SK-N-SH (cell line): ENCODE data around the gene SLC24A3. TPM values are rescaled to one million over a fixed set of nuclear protein-coding genes. Genes with fewer than 3 reads are reported as not detected.

Experiments used
- CTCF ChIA-PET: fragments of 300-600, 350-600 bp; formaldehyde crosslinking; extraction: SDS; loops from one replicate; lab custom pipeline; 2021; lab: Yijun Ruan, JAX
- POLR2A ChIA-PET: fragments of 350-600 bp; sonication (Branson Sonifier 250); formaldehyde crosslinking; extraction: SDS; loops from one replicate; lab custom pipeline; 2020; ENCODE audit warnings: antibody characterized with exemption, inconsistent platforms; lab: Yijun Ruan, JAX
- DNase-seq: peaks from one replicate; pipeline ENCODE4 v3.0.0; 2012
- H2AFZ ChIP-seq: fragments of 200-600 bp; sonication (generic); 2 replicates; pipeline ENCODE4 v1.8.1; 2016; ENCODE audit warnings: antibody characterized with exemption, mild to moderate bottlenecking, low read depth
- H3F3A ChIP-seq: fragments of 200-600 bp; sonication (generic); replicated peaks from 2 replicates; pipeline ENCODE3; 2016; ENCODE audit warnings: antibody characterized with exemption, mild to moderate bottlenecking; ENCODE audit not compliant: insufficient read depth
- H3K27ac ChIP-seq, 2 experiments: fragments of 200-500 bp in 1 of 2; fragments of 200-600 bp in 1 of 2; sonication (Bioruptor generic) in 1 of 2; sonication (generic), shearing (Covaris generic) in 1 of 2; 2 replicates each; pipeline versions ENCODE4 v1.5.1 to v1.6.1; 2014 to 2016; ENCODE audit warnings: low read depth in 2 of 2, inconsistent platforms in 1 of 2, low read length in 1 of 2, mild to moderate bottlenecking in 1 of 2, mixed read lengths in 1 of 2
- H3K27me3 ChIP-seq: fragments of 200-600 bp; sonication (generic), shearing (Covaris generic); 2 replicates; pipeline ENCODE4 v1.6.1; 2016; ENCODE audit warnings: mixed run types; ENCODE audit not compliant: insufficient read depth
- H3K36me3 ChIP-seq, 2 experiments: fragments of 200-500 bp in 1 of 2; fragments of 200-600 bp in 1 of 2; sonication (Bioruptor generic) in 1 of 2; sonication (generic) in 1 of 2; replicated peaks in 1 of 2; 2 replicates each; pipeline versions ENCODE3 to v1.5.1; 2014 to 2016; ENCODE audit warnings: low read length in 1 of 2, mild to moderate bottlenecking in 1 of 2; ENCODE audit not compliant: insufficient read depth in 2 of 2, control insufficient read depth in 1 of 2
- H3K4me1 ChIP-seq, 2 experiments: fragments of 200-500 bp in 1 of 2; fragments of 200-600 bp in 1 of 2; sonication (Bioruptor generic) in 1 of 2; sonication (generic), shearing (Covaris generic) in 1 of 2; 2 replicates each; pipeline versions ENCODE4 v1.5.1 to v1.6.1; 2014 to 2016; ENCODE audit warnings: low read depth in 1 of 2, low read length in 1 of 2, mixed run types in 1 of 2; ENCODE audit not compliant: insufficient read depth in 2 of 2, control insufficient read depth in 1 of 2
- H3K4me2 ChIP-seq: fragments of 200-600 bp; sonication (generic), shearing (Covaris generic); 2 replicates; pipeline ENCODE4 v1.6.1; 2017; ENCODE audit warnings: mixed run types
- H3K4me3 ChIP-seq, 2 experiments: fragments of 200-500 bp in 1 of 2; fragments of 200-600 bp in 1 of 2; sonication (Bioruptor generic) in 1 of 2; sonication (generic), shearing (Covaris generic) in 1 of 2; 2 replicates each; pipeline versions ENCODE4 v1.5.1 to v1.8.1; 2014 to 2016; ENCODE audit warnings: low read depth in 2 of 2, inconsistent platforms in 1 of 2, low read length in 1 of 2, mild to moderate bottlenecking in 1 of 2, mixed read lengths in 1 of 2, moderate library complexity in 1 of 2
- H3K79me2 ChIP-seq: fragments of 200-600 bp; sonication (generic); 2 replicates; pipeline ENCODE4 v1.8.1; 2017; ENCODE audit warnings: mild to moderate bottlenecking; ENCODE audit not compliant: insufficient read depth
- H3K9ac ChIP-seq: fragments of 200-600 bp; sonication (generic); 2 replicates; pipeline ENCODE4 v1.6.1; 2017; ENCODE audit warnings: mixed run types
- H3K9me2 ChIP-seq: fragments of 200-600 bp; sonication (generic); 2 replicates; pipeline ENCODE4 v1.6.1; 2017; ENCODE audit warnings: mixed run types
- H3K9me3 ChIP-seq: fragments of 200-600 bp; sonication (generic); 2 replicates; pipeline ENCODE4 v1.6.1; 2017; ENCODE audit warnings: mixed run types, mild to moderate bottlenecking, moderate library complexity
- H4K20me1 ChIP-seq: fragments of 200-600 bp; sonication (generic); 2 replicates; pipeline ENCODE4 v1.6.1; 2017; ENCODE audit warnings: mild to moderate bottlenecking, mixed run types; ENCODE audit not compliant: insufficient read depth
- CHD2 ChIP-seq: fragments of 150-350 bp; IDR thresholded peaks from 2 replicates; pipeline ENCODE4 v1.6.1; 2018; ENCODE audit warnings: low read length; ENCODE audit not compliant: partially characterized antibody
- CTCF ChIP-seq: fragments of 200-600 bp; sonication (generic); IDR thresholded peaks from 2 replicates; pipeline ENCODE4 v1.6.1; 2017; ENCODE audit warnings: antibody characterized with exemption, mild to moderate bottlenecking, moderate library complexity
- FOSL2 ChIP-seq: IDR thresholded peaks from 2 replicates; pipeline ENCODE4 v1.4.0; 2012; ENCODE audit warnings: low read depth, mild to moderate bottlenecking, moderate library complexity, borderline replicate concordance
- FOXJ3 ChIP-seq: sonication (generic); formaldehyde crosslinking; IDR thresholded peaks from 2 replicates; pipeline ENCODE4 v1.5.1; 2020; ENCODE audit warnings: mild to moderate bottlenecking, missing genetic modification reagents
- GABPA ChIP-seq: IDR thresholded peaks from 2 replicates; pipeline ENCODE4 v1.4.0; 2012; ENCODE audit warnings: low read depth, mild to moderate bottlenecking
- IRF3 ChIP-seq: fragments of 150-350 bp; IDR thresholded peaks from 2 replicates; pipeline ENCODE4 v1.6.1; 2016; ENCODE audit warnings: mild to moderate bottlenecking, low read depth, low read length
- MEF2A ChIP-seq: IDR thresholded peaks from 2 replicates; pipeline ENCODE4 v1.4.0; 2012; ENCODE audit warnings: low read depth, borderline replicate concordance
- NRF1 ChIP-seq: IDR thresholded peaks from 2 replicates; pipeline ENCODE4 v1.6.1; 2012; ENCODE audit warnings: low read depth, mild to moderate bottlenecking, low read length
- RFX5 ChIP-seq: IDR thresholded peaks from 2 replicates; pipeline ENCODE4 v1.6.1; 2012; ENCODE audit warnings: mild to moderate bottlenecking, improper control_type of control experiment, low read length
- RXRA ChIP-seq: IDR thresholded peaks from 2 replicates; pipeline ENCODE4 v1.4.0; 2012; ENCODE audit warnings: low read depth, mild to moderate bottlenecking, borderline replicate concordance
- SIN3A ChIP-seq: IDR thresholded peaks from 2 replicates; pipeline ENCODE4 v1.6.1; 2012; ENCODE audit warnings: low read depth, mild to moderate bottlenecking, low read length, moderate library complexity, borderline replicate concordance
- SMC3 ChIP-seq: IDR thresholded peaks from 2 replicates; pipeline ENCODE4 v1.6.1; 2012; ENCODE audit warnings: low read depth, low read length, improper control_type of control experiment
- TCF12 ChIP-seq: IDR thresholded peaks from 2 replicates; pipeline ENCODE4 v1.4.0; 2012
- TEAD4 ChIP-seq: IDR thresholded peaks from 2 replicates; pipeline ENCODE4 v1.4.0; 2012; ENCODE audit warnings: mild to moderate bottlenecking, borderline replicate concordance; ENCODE audit not compliant: insufficient read depth
- YY1 ChIP-seq: IDR thresholded peaks from 2 replicates; pipeline ENCODE4 v1.4.0; 2012; ENCODE audit warnings: low read depth, mild to moderate bottlenecking
- WGBS: methylation state at CpG from one replicate; pipeline ENCODE4 v1.1.6; 2017; ENCODE audit warnings: low lambda C conversion rate; 5-methylcytosine and 5-hydroxymethylcytosine counted together
- polyA plus RNA-seq, 3 experiments: library from polyadenylated mRNA; depleted of rRNA; stranded (reverse); fragments of >200 nt; gene quantifications; 2 replicates each; pipeline ENCODE4 v1.2.3, GENCODE V29; 2012
- TF ChIP-seq, protein P1 (sequence below): IDR thresholded peaks from 2 replicates; pipeline ENCODE4; 2012

SLC24A3 gene
- polyA plus RNA-seq, 1 of the 3 experiments (the other 2 are of a cell fraction): not detected

DNA sequence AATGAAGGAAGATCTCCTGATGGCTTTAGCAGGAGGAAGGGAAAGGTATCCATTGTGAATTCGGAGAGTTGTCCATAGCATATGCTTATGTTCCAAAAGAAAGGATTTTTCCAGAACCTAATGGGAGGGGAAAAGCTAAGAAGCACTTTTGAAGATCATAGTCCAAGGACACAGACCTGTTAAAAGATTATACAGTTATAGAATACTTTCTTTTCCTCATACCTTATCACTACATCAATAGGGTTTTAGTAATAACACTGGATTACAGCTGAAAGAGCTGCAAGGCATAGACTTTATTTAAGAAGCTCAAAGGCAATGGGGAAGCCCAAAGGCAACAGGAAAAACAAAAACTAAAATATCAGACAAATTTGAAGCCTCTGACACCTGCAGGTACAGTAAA is 39.8 kb upstream of the SLC24A3 start (continued):
- TF ChIP-seq CTCF (no peak), TCF12 (no peak)
- TF ChIP-seq, protein P1, sequence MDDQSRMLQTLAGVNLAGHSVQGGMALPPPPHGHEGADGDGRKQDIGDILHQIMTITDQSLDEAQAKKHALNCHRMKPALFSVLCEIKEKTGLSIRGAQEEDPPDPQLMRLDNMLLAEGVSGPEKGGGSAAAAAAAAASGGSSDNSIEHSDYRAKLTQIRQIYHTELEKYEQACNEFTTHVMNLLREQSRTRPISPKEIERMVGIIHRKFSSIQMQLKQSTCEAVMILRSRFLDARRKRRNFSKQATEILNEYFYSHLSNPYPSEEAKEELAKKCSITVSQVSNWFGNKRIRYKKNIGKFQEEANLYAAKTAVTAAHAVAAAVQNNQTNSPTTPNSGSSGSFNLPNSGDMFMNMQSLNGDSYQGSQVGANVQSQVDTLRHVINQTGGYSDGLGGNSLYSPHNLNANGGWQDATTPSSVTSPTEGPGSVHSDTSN: no peak

DNA sequence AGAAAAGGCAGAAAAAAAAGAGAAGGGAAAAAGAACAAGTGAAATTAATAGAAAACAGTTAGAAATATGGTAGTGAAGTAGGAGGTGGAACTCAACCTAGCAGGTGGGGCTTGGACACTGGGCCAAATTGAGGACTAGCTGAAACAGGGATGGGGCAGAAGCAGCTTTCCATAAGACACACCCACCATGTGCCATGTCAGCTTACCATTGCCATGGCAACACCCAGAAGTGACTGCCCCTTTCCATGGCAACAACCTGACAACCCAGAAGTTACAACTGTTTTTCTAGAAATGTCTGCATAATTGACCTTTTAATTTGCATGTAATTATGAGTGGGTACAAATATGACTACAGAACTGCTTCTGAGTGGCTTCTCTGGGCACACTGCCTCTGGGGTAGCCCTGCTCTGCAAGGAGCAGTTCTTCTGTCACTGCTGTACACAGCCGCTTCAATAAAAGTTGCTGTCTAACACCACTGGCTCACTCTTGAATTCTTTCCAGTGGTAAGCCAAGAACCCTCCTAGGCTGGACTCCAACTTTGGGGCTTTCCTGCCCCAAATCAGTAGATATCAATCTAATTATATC is 35.9 kb upstream of the SLC24A3 start:
- CTCF ChIA-PET: no interaction called here
- H2AFZ ChIP-seq: no peak overlapping the region
- no peaks in the 10 kb centered on the region for H3K4me1 ChIP-seq
- POLR2A ChIA-PET: no interaction called here
- no peak for DNase-seq
- H4K20me1 ChIP-seq: no peaks in the 10 kb centered on the region
- H3K36me3 ChIP-seq: no peaks in the 10 kb centered on the region
- H3K4me2 ChIP-seq: no peak overlapping the region
- TF ChIP-seq FOSL2 (no peak), RFX5 (no peak), GABPA (no peak), NRF1 (no peak), RXRA (no peak), CHD2 (no peak)
- TF ChIP-seq, all 33 proteins: peak for 0
- H3F3A ChIP-seq: no peaks in the 10 kb centered on the region
- no peak overlapping the region for H3K4me3 ChIP-seq
- H3K27ac ChIP-seq: no peak overlapping the region
- no peaks in the 10 kb centered on the region for H3K79me2 ChIP-seq
- no peak overlapping the region for H3K9ac ChIP-seq
- no peaks in the 10 kb centered on the region for H3K9me2 ChIP-seq
- no peaks in the 10 kb centered on the region for H3K27me3 ChIP-seq
- 20% methylated on average over 1 of the region's 1 CpG for WGBS
- H3K9me3 ChIP-seq: no peaks in the 10 kb centered on the region

DNA sequence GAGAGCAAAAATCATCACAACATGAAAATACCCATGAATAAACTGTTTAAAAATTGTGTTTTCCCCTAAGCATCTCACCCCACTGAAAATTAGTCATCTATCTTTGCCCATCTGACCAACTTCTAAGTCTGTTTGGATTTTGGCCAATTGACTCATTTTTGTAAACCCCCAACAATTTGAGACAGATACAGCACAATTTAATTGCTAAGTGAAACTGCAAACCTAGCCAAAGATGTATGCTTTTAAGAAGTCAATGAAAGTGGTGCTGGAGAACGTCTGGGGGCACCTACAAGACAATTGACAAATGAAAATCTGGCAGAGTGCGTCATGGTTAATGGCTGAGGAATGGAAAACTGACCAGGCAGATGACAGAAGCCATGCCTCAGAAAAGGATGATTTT is 30.9 kb upstream of the SLC24A3 start:
- Histone ChIP-seq H3F3A (no peaks in the 10 kb centered on the region), H3K4me2 (no peak overlapping the region), H3K27me3 (no peaks in the 10 kb centered on the region), H3K9ac (no peak overlapping the region), H3K9me2 (no peaks in the 10 kb centered on the region), H4K20me1 (no peaks in the 10 kb centered on the region), H3K4me3 (no peak overlapping the region), H3K9me3 (no peaks in the 10 kb centered on the region), H3K36me3 (no peaks in the 10 kb centered on the region), H3K27ac (no peak overlapping the region), H3K79me2 (no peaks in the 10 kb centered on the region), H3K4me1 (no peaks in the 10 kb centered on the region), H2AFZ (no peak overlapping the region)
- no peak for TF ChIP-seq TEAD4
- no peak for TF ChIP-seq IRF3
- no peak for TF ChIP-seq MEF2A
- no peak for TF ChIP-seq NRF1
- no peak for TF ChIP-seq FOSL2
- no peak for TF ChIP-seq FOXJ3 (CRISPR knock-in tag)
- no peak for TF ChIP-seq SIN3A
- TF ChIP-seq SMC3: no peak
- no peak for TF ChIP-seq YY1
- DNase-seq: no peak
- ChIA-PET POLR2A (no interaction called here), CTCF (no interaction called here)
- 3% methylated on average over 2 of the region's 2 CpGs for WGBS
